ENCODE results near the gene C11orf68. TPM values are rescaled to one million over a fixed set of nuclear protein-coding genes. Genes with fewer than 3 reads are reported as not detected.
A peak's percentile ranks its signal among the peaks of the same experiment; 100 is the strongest.

Gene C11orf68
- total and polyA plus RNA-seq, 2 of the 8 experiments (the other 6 are each of a cell fraction or from before 2014, with no cell fraction given), result 24.0 to 51.2 TPM

DNA sequence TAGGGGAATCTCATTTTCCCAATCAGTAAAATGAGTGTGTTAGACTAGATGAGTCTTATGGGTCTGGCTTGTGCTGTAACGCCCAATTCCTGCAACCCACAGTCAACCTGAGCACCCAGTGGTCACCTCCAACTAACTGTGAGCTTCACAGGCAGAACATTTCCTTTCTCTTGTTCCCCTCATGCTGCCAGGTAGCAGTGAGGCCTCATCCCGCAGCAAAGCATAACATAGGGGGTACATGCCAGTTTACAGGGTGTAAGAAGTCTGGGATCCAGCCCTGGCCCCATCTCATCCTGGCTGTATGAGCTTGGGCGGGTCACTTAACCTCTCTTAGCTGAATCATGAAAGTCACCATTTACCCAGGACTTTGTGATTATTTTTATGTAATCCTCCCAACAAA lies 50.0 kb downstream of the C11orf68 start:
- no peak overlapping the region for H2AFZ ChIP-seq (ENCODE audit: low read length)
- no peak overlapping the region for H2BK15ac ChIP-seq (ENCODE audit: low read length)
- no peak overlapping the region for H2BK12ac ChIP-seq (ENCODE audit: low read depth, low read length)
- no peak overlapping the region for H3K9ac ChIP-seq (replicated peaks in 1 of 4; ENCODE audit: extremely low read depth in 1 of 4, low read depth in 3 of 4, low read length in 3 of 4)
- H4K20me1 ChIP-seq (replicated peaks in 1 of 2; ENCODE audit: control insufficient read depth in 1 of 2, insufficient read depth in 2 of 2, low read length in 2 of 2), result peaks cover 0 to 2% of the 10 kb centered on the region in 2 experiments
- H2BK120ac ChIP-seq (replicated peaks; ENCODE audit: low read depth, low read length), result no peak overlapping the region
- H3K14ac ChIP-seq (ENCODE audit: insufficient read length), result no peak overlapping the region
- CTCF ChIA-PET (ENCODE audit: partially characterized antibody), result interaction anchor here (0.7 to 8.9 kb wide), 9 partner anchors 9 to 143 kb away, joined by 3 to 210 read pairs (median 5); partner anchors contain the start of genes CCDC85B, CFL1, CST6 and CTSW
- no peaks in the 10 kb centered on the region; the same call in 1 of the 2 replicates for H3K79me1 ChIP-seq (ENCODE audit: low read depth, low read length)
- no peak overlapping the region for H3K27ac ChIP-seq (ENCODE audit: low read depth, low read length)
- WGBS, 2 experiments (ENCODE audit: extremely low coverage in 1 of 2, insufficient coverage in 1 of 2, insufficient read length in 1 of 2, insufficient replicate concordance in 2 of 2, low coverage in 1 of 2, low lambda C conversion rate in 2 of 2, missing lambda C conversion rate in 1 of 2), result 79% methylated on average over 3 of the region's 3 CpGs; no CpG with 5 or more reads in 1 of the 2 experiments
- H3K56ac ChIP-seq (replicated peaks; ENCODE audit: insufficient read length, low read depth, low read length), result no peak overlapping the region
- no peak overlapping the region; a peak in 1 of 4 replicates for H3K4me2 ChIP-seq (ENCODE audit: insufficient read depth in 1 of 2, low read depth in 2 of 2, low read length in 2 of 2)
- no peaks in the 10 kb centered on the region for H3K79me2 ChIP-seq (ENCODE audit: control insufficient read depth in 1 of 2, insufficient read depth in 2 of 2, low read length in 2 of 2)
- no peak overlapping the region for H4K8ac ChIP-seq (ENCODE audit: extremely low read depth, insufficient read depth, low read length)
- H3K23ac ChIP-seq (ENCODE audit: insufficient read length), result no peak overlapping the region
- DNase-seq (ENCODE audit: low read depth in 1 of 2, low spot score in 2 of 2) (no peak), FAIRE-seq (no peak)
- no peak overlapping the region for H3K4ac ChIP-seq (replicated peaks; ENCODE audit: insufficient read length, low read depth, low read length)
- H3K4me1 ChIP-seq (replicated peaks in 1 of 4; ENCODE audit: control insufficient read depth in 3 of 4, insufficient read depth in 4 of 4, low read length in 3 of 4), result peaks cover 0 to 10% (median 3%) of the 10 kb centered on the region in 4 experiments; a peak in 5 of 7 replicates
- H3K36me3 ChIP-seq (ENCODE audit: control insufficient read depth in 2 of 4, insufficient read depth in 4 of 4, low read length in 3 of 4), result peaks cover 0 to 14% (median 9%) of the 10 kb centered on the region in 4 experiments
- no peak for TF ChIP-seq PHF8 (conservative IDR thresholded peaks at IDR 0.05; ENCODE audit: low read depth, low read length)
- TF ChIP-seq JUND (IDR thresholded peaks at IDR 0.05; ENCODE audit: low read length), result no peak
- TF ChIP-seq KDM4A (IDR thresholded peaks at IDR 0.05; ENCODE audit: low read depth, low read length, severe bottlenecking), result no peak
- peak in 1 of 2 experiments; percentile 9; a peak in 1 of 3 replicates for TF ChIP-seq POLR2A (IDR thresholded peaks at IDR 0.05; ENCODE audit: control extremely low read depth in 1 of 2, low read depth in 2 of 2, low read length in 2 of 2)
- no peak overlapping the region for H4K91ac ChIP-seq (replicated peaks; ENCODE audit: insufficient read length, low read length)
- H2BK20ac ChIP-seq (ENCODE audit: low read length), result no peak overlapping the region
- H3K23me2 ChIP-seq (ENCODE audit: low read depth, low read length), result peaks cover 9% of the 10 kb centered on the region; the same call in 1 of the 2 replicates
- no peak overlapping the region for H4K5ac ChIP-seq (ENCODE audit: insufficient read length, low read depth, low read length)
- POLR2A ChIA-PET (ENCODE audit: partially characterized antibody), result interaction anchor here (1.2 to 39.7 kb wide), 6 partner anchors 6 to 139 kb away, joined by 4 to 1071 read pairs (median 6); partner anchors contain the start of genes BANF1, CCDC85B, CFL1 and CTSW
- H2AK5ac ChIP-seq (ENCODE audit: low read depth, low read length), result no peak overlapping the region
- H3K9me3 ChIP-seq (ENCODE audit: insufficient read depth in 2 of 2, low read depth in 1 of 2, low read length in 1 of 2), result no peaks in the 10 kb centered on the region
- no peak overlapping the region for H2BK5ac ChIP-seq (ENCODE audit: low read depth, low read length)
- no peak overlapping the region for H3K18ac ChIP-seq (ENCODE audit: extremely low read depth, low read length)
- no peak overlapping the region for H3K4me3 ChIP-seq (ENCODE audit: extremely low read depth in 1 of 4, insufficient read depth in 2 of 4, low read depth in 3 of 4, low read length in 4 of 4)
- H3K27me3 ChIP-seq (replicated peaks in 1 of 4; ENCODE audit: control insufficient read depth in 3 of 4, extremely low read depth in 1 of 4, insufficient read depth in 3 of 4, low read length in 3 of 4), result peaks cover 0 to 32% (median 15%) of the 10 kb centered on the region in 4 experiments; a peak in 4 of 7 replicates
